ENCODE results near the gene DUSP11.

DNA sequence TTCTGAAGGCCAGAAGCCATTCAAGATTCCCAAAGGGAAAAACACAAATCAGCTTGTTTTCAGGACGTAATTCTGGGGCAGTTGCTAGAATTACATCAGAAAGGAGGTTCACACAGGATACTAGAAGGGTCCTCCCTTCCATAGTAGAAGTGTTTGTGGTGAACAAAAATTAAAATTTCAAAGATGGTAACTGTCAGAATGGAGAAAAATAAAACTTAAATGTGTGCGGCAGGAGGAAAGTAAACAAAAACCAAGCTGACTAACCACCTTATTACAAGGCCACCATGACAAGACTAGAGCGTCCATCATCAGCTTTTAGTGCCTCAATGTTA is 33.1 kb downstream of the DUSP11 start:
- no peak for TF ChIP-seq YY1 (IDR thresholded peaks at IDR 0.05; ENCODE audit: insufficient read depth, insufficient read length)
- TF ChIP-seq SUZ12 (IDR thresholded peaks at IDR 0.05; ENCODE audit: extremely low read depth, insufficient read depth, insufficient read length): no peak
- no peak for TF ChIP-seq ZNF274 (IDR thresholded peaks at IDR 0.05; ENCODE audit: low read depth, low read length)

Data from NT2/D1 (cell line).